GM19351 (cell line): Measurements from ENCODE around the gene TJP2.
A peak's percentile ranks its signal among the peaks of the same experiment; 100 is the strongest.
"Not testable (repeated sequence)": the region's sequence is repeated elsewhere in the genome, so short reads cannot be mapped to it uniquely, and the experiment has no call there.

ENCODE experiments used
- ATAC-seq: cut with Tn5 transposase; IDR thresholded peaks from one replicate; pipeline ENCODE4 v1.9.1; 2021; ENCODE audit warnings: mild to moderate bottlenecking, moderate library complexity; ENCODE audit not compliant: unreplicated experiment

Gene TJP2

GRCh38 chr9:69157751-69158466, 16.2 kb upstream of the TJP2 start:
- ATAC-seq, result no peak

- no peak for ATAC-seq
Observed at GRCh38 chr9:69158471-69158870, 15.6 kb upstream of the TJP2 start.

GRCh38 chr9:69164573-69164972, 9.5 kb upstream of the TJP2 start:
- ATAC-seq, result not testable (repeated sequence)

GRCh38 chr9:69165581-69165980, 8.5 kb upstream of the TJP2 start:
- ATAC-seq, result no peak

GRCh38 chr9:69168709-69169217, 5.3 kb upstream of the TJP2 start:
- ATAC-seq, result peak; percentile 59

GRCh38 chr9:69170231-69170630, 3.8 kb upstream of the TJP2 start:
- no peak for ATAC-seq

- ATAC-seq, result no peak
Observed at GRCh38 chr9:69171049-69171448, 3.0 kb upstream of the TJP2 start.

GRCh38 chr9:69171517-69171916, 2.6 kb upstream of the TJP2 start:
- no peak for ATAC-seq

- no peak for ATAC-seq
Observed at GRCh38 chr9:69172895-69173294, 1.2 kb upstream of the TJP2 start.

- ATAC-seq, result no peak
Observed at GRCh38 chr9:69173497-69173890, 583 bp upstream of the TJP2 start.

- peak; percentile 50 for ATAC-seq
Observed at GRCh38 chr9:69174616-69175463, 763 bp downstream of the TJP2 start.

- ATAC-seq, result peak; percentile 22
Observed at GRCh38 chr9:69175486-69175885, 1.4 kb downstream of the TJP2 start.

- no peak for ATAC-seq
Observed at GRCh38 chr9:69176471-69177171, 2.5 kb downstream of the TJP2 start.

- ATAC-seq, result no peak
Observed at GRCh38 chr9:69178583-69179011, 4.5 kb downstream of the TJP2 start.

- ATAC-seq, result no peak
Observed at GRCh38 chr9:69179037-69179436, 5.0 kb downstream of the TJP2 start.

GRCh38 chr9:69180200-69180599, 6.1 kb downstream of the TJP2 start:
- no peak for ATAC-seq

GRCh38 chr9:69180670-69181069, 6.6 kb downstream of the TJP2 start:
- no peak for ATAC-seq

GRCh38 chr9:69181908-69182353, 7.9 kb downstream of the TJP2 start:
- ATAC-seq, result no peak

GRCh38 chr9:69184266-69184665, 10.2 kb downstream of the TJP2 start:
- no peak for ATAC-seq

- ATAC-seq, result no peak
Observed at GRCh38 chr9:69186841-69187611, 12.9 kb downstream of the TJP2 start.

GRCh38 chr9:69188975-69189374, 14.9 kb downstream of the TJP2 start:
- ATAC-seq, result no peak
